Measurements from ENCODE around the gene MLLT6.

DNA sequence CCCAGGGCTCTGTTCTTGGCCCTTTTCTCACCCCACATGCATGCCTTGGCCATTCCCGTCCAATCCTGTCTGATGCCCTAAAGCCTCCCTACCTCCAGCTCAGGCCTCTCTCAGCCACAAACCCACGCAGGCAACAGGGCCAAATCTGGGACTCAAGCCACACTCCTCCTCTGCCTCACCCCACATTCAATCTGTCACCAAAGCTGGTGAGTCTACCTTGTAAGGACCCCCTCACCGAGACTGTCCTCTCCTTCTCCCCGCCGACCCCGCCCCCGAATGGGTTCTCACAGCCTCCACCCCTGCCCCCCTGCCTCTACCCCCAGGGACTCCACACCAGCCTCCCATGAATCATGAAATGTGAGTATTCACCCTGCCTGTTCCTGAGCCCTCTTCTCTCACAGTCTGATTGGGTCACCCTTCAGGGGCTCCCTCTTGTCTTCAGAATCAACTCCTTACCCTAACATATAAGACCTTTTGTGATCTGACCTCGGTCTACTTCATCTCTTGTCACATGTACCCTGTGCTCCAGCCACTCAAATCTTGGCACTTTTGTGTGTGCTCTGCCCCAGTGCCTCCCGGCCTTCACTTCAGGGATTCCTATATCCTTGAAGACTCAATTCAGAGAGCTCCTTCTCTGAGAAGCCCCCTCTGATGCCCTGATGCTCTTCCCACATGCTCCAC is 41.0 kb upstream of the MLLT6 start:
- TF ChIP-seq SP1 (IDR thresholded peaks at IDR 0.05), result no peak
- TF ChIP-seq ARNT (IDR thresholded peaks at IDR 0.05), result no peak
- TF ChIP-seq BHLHE40 (IDR thresholded peaks at IDR 0.05; ENCODE audit: borderline replicate concordance), result no peak
- no peak for TF ChIP-seq ZNF384 (IDR thresholded peaks at IDR 0.05)
- no peak for TF ChIP-seq FOXM1 (IDR thresholded peaks at IDR 0.05; ENCODE audit: borderline replicate concordance)
- no peak for TF ChIP-seq PKNOX1 (IDR thresholded peaks at IDR 0.05)

All from HEK293T (cell line).